ENCODE results near the gene ZNF827. TPM values are rescaled to one million over a fixed set of nuclear protein-coding genes. Genes with fewer than 3 reads are reported as not detected.

The ZNF827 gene
- polyA plus RNA-seq, 1 experiment, result 15.1 TPM

DNA sequence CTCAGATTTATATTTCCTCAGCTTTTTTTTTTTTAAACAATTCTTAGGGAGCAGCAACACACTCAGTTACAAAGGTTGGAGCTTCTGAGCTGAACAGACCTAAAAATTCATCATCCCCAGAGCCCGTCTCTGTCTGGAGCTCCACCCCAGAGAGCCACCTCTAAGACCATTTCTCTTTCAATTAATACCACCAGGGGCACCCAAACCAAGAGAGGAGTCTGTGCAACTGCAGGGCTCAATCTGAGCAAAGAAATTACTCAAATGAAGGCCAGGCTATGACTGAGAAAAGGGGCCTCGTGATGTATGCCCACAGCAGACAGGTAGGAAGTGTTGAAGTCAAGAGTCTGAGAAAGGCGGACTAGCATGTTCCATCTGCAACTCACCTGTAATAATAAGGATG lies 163.2 kb downstream of the ZNF827 start:
- Histone ChIP-seq H3K27me3 (ENCODE audit: control insufficient read depth, insufficient read depth, low read length) (no peaks in the 10 kb centered on the region), H3K36me3 (ENCODE audit: control insufficient read depth, insufficient read depth, low read length) (peaks cover 10% of the 10 kb centered on the region), H3K4me3 (ENCODE audit: low read depth, low read length) (no peak overlapping the region)
- CTCF ChIA-PET, result no interaction called here
- no peak for DNase-seq (ENCODE audit: low read depth)
- TF ChIP-seq CTCF (IDR thresholded peaks at IDR 0.05; ENCODE audit: insufficient read depth, low read depth, low read length), result no peak
- POLR2A ChIA-PET, result interaction anchor here (0.6 kb wide), 1 partner anchor 810 kb away, joined by 11 read pairs; no protein-coding TSS in a partner anchor

GRCh38 chr4:145774473-145774872 lies 164.2 kb downstream of the ZNF827 start:
- ChIA-PET CTCF (interaction anchor here (1.1 to 1.2 kb wide), 2 partner anchors 8 to 16 kb away, joined by 3 to 4 read pairs; no protein-coding TSS in a partner anchor), POLR2A (no interaction called here)
- Histone ChIP-seq H3K4me3 (ENCODE audit: low read depth, low read length) (no peak overlapping the region), H3K36me3 (ENCODE audit: control insufficient read depth, insufficient read depth, low read length) (peaks cover 10% of the 10 kb centered on the region), H3K27me3 (ENCODE audit: control insufficient read depth, insufficient read depth, low read length) (no peaks in the 10 kb centered on the region)
- no peak for TF ChIP-seq CTCF (IDR thresholded peaks at IDR 0.05; ENCODE audit: insufficient read depth, low read depth, low read length)
- no peak for DNase-seq (ENCODE audit: low read depth)

DNA sequence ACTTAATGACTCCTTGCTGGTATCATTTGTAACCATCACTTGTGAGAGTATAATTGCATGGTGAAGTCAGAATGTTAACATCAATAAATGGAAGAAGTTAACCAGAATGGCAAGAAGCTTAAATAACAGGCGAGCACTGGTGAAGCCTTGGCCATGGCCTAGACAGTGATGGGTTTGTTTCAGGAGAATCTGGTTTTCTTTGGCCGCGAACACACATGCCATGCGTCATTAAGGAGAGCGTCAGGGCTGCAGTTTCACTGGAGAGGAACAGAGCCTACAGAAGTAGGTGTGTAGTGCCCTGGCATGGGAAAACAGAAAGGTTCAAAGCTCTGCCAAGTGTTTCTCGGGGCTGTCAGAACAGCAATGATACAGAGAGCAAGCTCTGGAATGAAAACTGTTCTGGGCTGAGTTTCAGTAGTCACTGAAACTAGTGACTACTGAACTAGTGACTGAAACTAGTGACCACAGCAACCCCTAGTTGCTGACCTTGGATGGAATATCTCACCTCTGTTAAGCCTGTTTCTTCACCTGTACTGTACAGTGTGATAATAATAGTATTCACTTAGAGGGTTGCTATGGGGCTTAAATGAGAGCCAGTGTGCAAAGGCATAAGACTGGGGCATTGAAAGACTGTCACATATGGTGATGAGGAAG lies 164.9 kb downstream of the ZNF827 start:
- no peak overlapping the region for H3K4me3 ChIP-seq (ENCODE audit: low read depth, low read length)
- H3K27me3 ChIP-seq (ENCODE audit: control insufficient read depth, insufficient read depth, low read length), result no peaks in the 10 kb centered on the region
- DNase-seq (ENCODE audit: low read depth), result no peak
- ChIA-PET POLR2A (no interaction called here), CTCF (interaction anchor here (1.1 to 1.2 kb wide), 2 partner anchors 9 to 15 kb away, joined by 3 to 4 read pairs; no protein-coding TSS in a partner anchor)
- no peak for TF ChIP-seq CTCF (IDR thresholded peaks at IDR 0.05; ENCODE audit: insufficient read depth, low read depth, low read length)
- peaks cover 9% of the 10 kb centered on the region; the same call in 1 of the 2 replicates for H3K36me3 ChIP-seq (ENCODE audit: control insufficient read depth, insufficient read depth, low read length)

- POLR2A ChIA-PET, result no interaction called here
- Histone ChIP-seq H3K36me3 (ENCODE audit: control insufficient read depth, insufficient read depth, low read length) (peaks cover 9% of the 10 kb centered on the region; the same call in 1 of the 2 replicates), H3K27me3 (ENCODE audit: control insufficient read depth, insufficient read depth, low read length) (no peaks in the 10 kb centered on the region), H3K4me3 (ENCODE audit: low read depth, low read length) (no peak overlapping the region)
- CTCF ChIA-PET, result no interaction called here
- no peak for DNase-seq (ENCODE audit: low read depth)
- no peak for TF ChIP-seq CTCF (IDR thresholded peaks at IDR 0.05; ENCODE audit: insufficient read depth, low read depth, low read length)
These were observed 166.3 kb downstream of the ZNF827 start for GRCh38 chr4:145772347-145772746.

- no peak for TF ChIP-seq CTCF (IDR thresholded peaks at IDR 0.05; ENCODE audit: insufficient read depth, low read depth, low read length)
- no peak for DNase-seq (ENCODE audit: low read depth)
- ChIA-PET CTCF (interaction anchor here (1.8 kb wide), 1 partner anchor 27 kb away, joined by 4 read pairs; no protein-coding TSS in a partner anchor), POLR2A (no interaction called here)
- Histone ChIP-seq H3K27me3 (ENCODE audit: control insufficient read depth, insufficient read depth, low read length) (no peaks in the 10 kb centered on the region), H3K36me3 (ENCODE audit: control insufficient read depth, insufficient read depth, low read length) (peaks cover 13% of the 10 kb centered on the region), H3K4me3 (ENCODE audit: low read depth, low read length) (no peak overlapping the region)
These were observed 168.5 kb downstream of the ZNF827 start for GRCh38 chr4:145770124-145770523.
